ENCODE results near the gene DPP3.

Gene DPP3

DNA sequence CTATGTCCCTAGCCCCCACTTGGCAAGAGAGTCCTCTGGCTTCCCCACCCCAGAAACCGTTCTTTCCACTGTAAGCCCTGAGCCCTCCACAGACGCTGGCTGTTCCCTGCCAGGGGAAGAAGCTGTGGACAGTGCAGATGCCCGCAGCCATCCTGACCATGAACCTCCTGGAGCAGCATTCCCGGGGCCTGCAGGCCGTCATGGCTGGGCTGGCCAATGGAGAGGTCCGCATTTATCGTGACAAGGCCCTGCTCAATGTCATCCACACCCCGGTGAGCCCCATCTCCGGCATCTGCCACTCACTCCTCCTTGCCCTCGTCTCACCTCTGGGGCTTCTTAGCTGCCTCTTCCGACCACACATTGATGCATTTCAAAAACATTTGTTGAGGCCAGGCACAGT lies 43.4 kb downstream of the DPP3 start:
- Histone ChIP-seq H3K9ac (ENCODE audit: low read depth, low read length, poor library complexity) (no peak overlapping the region), H2BK15ac (ENCODE audit: low read length) (no peak overlapping the region), H2BK120ac (ENCODE audit: low read depth, low read length) (peak overlapping the region; percentile 31), H2BK12ac (ENCODE audit: low read length) (no peak overlapping the region), H3K79me1 (ENCODE audit: low read depth, low read length) (no peaks in the 10 kb centered on the region), H3K23ac (ENCODE audit: low read depth, low read length, poor library complexity) (peak overlapping the region; percentile 55), H3K27ac (replicated peaks; ENCODE audit: low read length) (no peak overlapping the region), H3K9me3 (replicated peaks in 1 of 2; ENCODE audit: control insufficient read depth in 2 of 2, insufficient read depth in 1 of 2, low read depth in 1 of 2, low read length in 2 of 2) (no peaks in the 10 kb centered on the region), H3K18ac (ENCODE audit: low read length) (no peak overlapping the region), H3K27me3 (ENCODE audit: control insufficient read depth in 3 of 3, insufficient read depth in 3 of 3, low read depth in 1 of 3, low read length in 3 of 3) (no peaks in the 10 kb centered on the region), H3K4me1 (ENCODE audit: control insufficient read depth in 2 of 2, insufficient read depth in 1 of 2, low read depth in 1 of 2, low read length in 2 of 2) (no peaks in the 10 kb centered on the region), H2BK5ac (ENCODE audit: low read length) (no peak overlapping the region), H3K4me3 (ENCODE audit: low read length in 2 of 2) (no peak overlapping the region), H3K14ac (ENCODE audit: low read length) (peak overlapping the region; percentile 38), H2AK5ac (ENCODE audit: low read depth, low read length) (no peak overlapping the region), H3K4me2 (ENCODE audit: insufficient read depth, low read length, poor library complexity, severe bottlenecking) (no peak overlapping the region), H4K91ac (ENCODE audit: low read depth, low read length, poor library complexity) (no peak overlapping the region), H2AFZ (ENCODE audit: low read length) (no peak overlapping the region), H4K8ac (ENCODE audit: low read depth, low read length) (no peak overlapping the region), H3K4ac (ENCODE audit: low read length) (no peak overlapping the region), H3K36me3 (replicated peaks in 1 of 2; ENCODE audit: control insufficient read depth in 2 of 2, insufficient read depth in 2 of 2, low read length in 2 of 2) (peaks cover 27 to 58% of the 10 kb centered on the region in 2 donors)
- WGBS, 2 donors (ENCODE audit: extremely low coverage in 2 of 2, insufficient read length in 2 of 2, insufficient replicate concordance in 1 of 2): no CpG with 5 or more reads among the region's 11 CpGs
- DNase-seq (ENCODE audit: low spot score): no peak

DNA sequence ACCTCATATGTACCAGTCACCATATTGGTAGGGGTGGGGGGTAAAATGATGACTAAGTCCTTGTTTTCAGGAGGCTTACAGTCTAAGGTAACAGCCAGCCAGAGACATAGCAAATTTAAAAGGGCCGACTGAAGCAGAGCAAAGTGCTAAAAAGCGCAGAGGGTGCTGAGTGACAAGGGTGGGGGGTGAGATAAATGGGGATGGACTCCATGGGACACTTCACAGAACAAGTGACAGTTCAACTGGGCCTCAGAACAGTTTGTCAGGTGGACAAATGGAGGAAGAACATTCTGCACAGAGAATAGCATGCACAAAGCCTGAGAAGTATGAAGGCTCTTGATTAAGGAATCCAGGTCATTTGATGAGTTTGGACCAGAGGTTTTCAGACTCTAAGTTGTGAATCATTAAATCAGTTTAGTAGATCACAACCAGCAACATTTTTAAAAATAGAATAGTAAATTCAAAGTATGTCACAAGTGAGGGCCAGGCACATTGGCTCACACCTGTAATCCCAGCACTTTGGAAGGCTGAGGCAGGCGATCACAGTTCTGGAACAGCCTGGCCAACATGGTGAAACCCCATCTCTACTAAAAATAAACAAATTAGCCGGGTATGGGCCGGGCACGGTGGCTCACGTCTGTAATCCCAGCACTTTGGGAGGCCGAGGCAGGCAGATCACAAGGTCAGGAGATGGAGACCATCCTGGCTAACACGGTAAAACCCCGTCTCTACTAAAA lies 44.2 kb downstream of the DPP3 start:
- H4K8ac ChIP-seq (ENCODE audit: low read depth, low read length): no peak overlapping the region
- no peak overlapping the region for H2AK5ac ChIP-seq (ENCODE audit: low read depth, low read length)
- no peak for DNase-seq (ENCODE audit: low spot score)
- H2BK15ac ChIP-seq (ENCODE audit: low read length): no peak overlapping the region
- no peak overlapping the region for H3K4me3 ChIP-seq (ENCODE audit: low read length in 2 of 2)
- WGBS, 2 donors (ENCODE audit: extremely low coverage in 2 of 2, insufficient read length in 2 of 2, insufficient replicate concordance in 1 of 2): no CpG with 5 or more reads among the region's 10 CpGs
- H3K36me3 ChIP-seq (replicated peaks in 1 of 2; ENCODE audit: control insufficient read depth in 2 of 2, insufficient read depth in 2 of 2, low read length in 2 of 2): peaks cover 27 to 50% of the 10 kb centered on the region in 2 donors
- no peak overlapping the region for H3K4me2 ChIP-seq (ENCODE audit: insufficient read depth, low read length, poor library complexity, severe bottlenecking)
- no peaks in the 10 kb centered on the region for H3K4me1 ChIP-seq (ENCODE audit: control insufficient read depth in 2 of 2, insufficient read depth in 1 of 2, low read depth in 1 of 2, low read length in 2 of 2)
- H3K79me1 ChIP-seq (ENCODE audit: low read depth, low read length): no peaks in the 10 kb centered on the region
- H4K91ac ChIP-seq (ENCODE audit: low read depth, low read length, poor library complexity): no peak overlapping the region
- H2BK12ac ChIP-seq (ENCODE audit: low read length): no peak overlapping the region
- H3K9me3 ChIP-seq (replicated peaks in 1 of 2; ENCODE audit: control insufficient read depth in 2 of 2, insufficient read depth in 1 of 2, low read depth in 1 of 2, low read length in 2 of 2): no peaks in the 10 kb centered on the region
- H2BK5ac ChIP-seq (ENCODE audit: low read length): no peak overlapping the region
- H3K27me3 ChIP-seq (ENCODE audit: control insufficient read depth in 3 of 3, insufficient read depth in 3 of 3, low read depth in 1 of 3, low read length in 3 of 3): no peaks in the 10 kb centered on the region
- no peak overlapping the region for H3K14ac ChIP-seq (ENCODE audit: low read length)
- H3K4ac ChIP-seq (ENCODE audit: low read length): no peak overlapping the region
- no peak overlapping the region for H2AFZ ChIP-seq (ENCODE audit: low read length)
- no peak overlapping the region for H2BK120ac ChIP-seq (ENCODE audit: low read depth, low read length)
- H3K9ac ChIP-seq (ENCODE audit: low read depth, low read length, poor library complexity): no peak overlapping the region
- H3K18ac ChIP-seq (ENCODE audit: low read length): no peak overlapping the region
- no peak overlapping the region for H3K23ac ChIP-seq (ENCODE audit: low read depth, low read length, poor library complexity)
- H3K27ac ChIP-seq (replicated peaks; ENCODE audit: low read length): no peak overlapping the region

DNA sequence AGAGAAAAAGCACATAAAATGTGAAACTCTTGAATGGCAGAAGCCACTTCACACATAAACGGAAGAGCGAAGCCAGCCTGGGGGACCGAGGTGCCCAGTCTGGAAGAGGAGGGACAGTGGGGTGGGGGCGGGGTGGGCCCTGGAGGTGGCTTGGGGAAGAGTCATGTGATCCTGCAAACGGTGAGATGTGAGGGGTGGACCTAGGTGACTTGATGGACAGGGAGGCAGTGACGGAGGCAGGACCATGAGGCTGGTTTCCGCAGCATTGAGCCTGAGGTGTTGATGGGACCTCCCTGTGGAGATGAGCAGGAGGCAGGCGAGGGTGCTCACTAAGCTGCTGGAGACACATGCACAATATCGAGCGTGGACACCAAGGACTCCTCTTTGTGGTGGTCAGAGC lies 48.8 kb downstream of the DPP3 start:
- no peaks in the 10 kb centered on the region for H3K4me1 ChIP-seq (ENCODE audit: control insufficient read depth in 2 of 2, insufficient read depth in 1 of 2, low read depth in 1 of 2, low read length in 2 of 2)
- peaks cover 3% of the 10 kb centered on the region for H3K79me1 ChIP-seq (ENCODE audit: low read depth, low read length)
- no peak overlapping the region for H3K9ac ChIP-seq (ENCODE audit: low read depth, low read length, poor library complexity)
- H3K23ac ChIP-seq (ENCODE audit: low read depth, low read length, poor library complexity): no peak overlapping the region
- no peak overlapping the region for H3K27ac ChIP-seq (replicated peaks; ENCODE audit: low read length)
- H3K4ac ChIP-seq (ENCODE audit: low read length): no peak overlapping the region
- no peak overlapping the region for H2AFZ ChIP-seq (ENCODE audit: low read length)
- H2BK5ac ChIP-seq (ENCODE audit: low read length): no peak overlapping the region
- DNase-seq (ENCODE audit: low spot score): no peak
- H2BK15ac ChIP-seq (ENCODE audit: low read length): no peak overlapping the region
- H3K18ac ChIP-seq (ENCODE audit: low read length): peak overlapping the region; percentile 57
- H3K14ac ChIP-seq (ENCODE audit: low read length): no peak overlapping the region
- no peak overlapping the region for H2BK120ac ChIP-seq (ENCODE audit: low read depth, low read length)
- no peak overlapping the region for H3K4me2 ChIP-seq (ENCODE audit: insufficient read depth, low read length, poor library complexity, severe bottlenecking)
- H2BK12ac ChIP-seq (ENCODE audit: low read length): no peak overlapping the region
- peaks cover 20 to 28% of the 10 kb centered on the region in 2 donors for H3K36me3 ChIP-seq (replicated peaks in 1 of 2; ENCODE audit: control insufficient read depth in 2 of 2, insufficient read depth in 2 of 2, low read length in 2 of 2)
- H3K9me3 ChIP-seq (replicated peaks in 1 of 2; ENCODE audit: control insufficient read depth in 2 of 2, insufficient read depth in 1 of 2, low read depth in 1 of 2, low read length in 2 of 2): no peaks in the 10 kb centered on the region
- H4K8ac ChIP-seq (ENCODE audit: low read depth, low read length): peak overlapping the region; percentile 72
- no peaks in the 10 kb centered on the region for H3K27me3 ChIP-seq (ENCODE audit: control insufficient read depth in 3 of 3, insufficient read depth in 3 of 3, low read depth in 1 of 3, low read length in 3 of 3)
- no peak overlapping the region for H4K91ac ChIP-seq (ENCODE audit: low read depth, low read length, poor library complexity)
- WGBS, 2 donors (ENCODE audit: extremely low coverage in 2 of 2, insufficient read length in 2 of 2, insufficient replicate concordance in 1 of 2): no CpG with 5 or more reads among the region's 10 CpGs
- no peak overlapping the region for H2AK5ac ChIP-seq (ENCODE audit: low read depth, low read length)
- no peak overlapping the region for H3K4me3 ChIP-seq (ENCODE audit: low read length in 2 of 2)

DNA sequence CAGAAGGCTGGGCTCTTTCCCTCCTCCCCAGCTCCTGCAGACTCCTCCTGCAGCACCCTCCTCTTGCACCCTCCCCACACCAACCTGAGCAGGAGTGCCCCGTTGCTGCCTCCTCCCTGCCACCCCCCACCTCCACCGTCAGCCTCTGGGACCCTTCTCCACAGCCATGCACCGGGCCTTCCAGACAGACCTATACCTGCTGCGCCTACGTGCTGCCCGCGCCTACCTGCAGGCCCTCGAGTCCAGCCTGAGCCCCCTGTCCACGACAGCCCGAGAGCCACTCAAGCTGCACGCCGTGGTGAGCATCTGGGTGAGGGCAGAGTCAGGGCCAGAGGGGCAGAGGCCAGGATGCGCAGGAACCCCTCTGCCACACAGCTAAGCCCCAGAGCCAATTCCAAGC lies 49.4 kb downstream of the DPP3 start:
- Histone ChIP-seq H2AFZ (ENCODE audit: low read length) (no peak overlapping the region), H2BK12ac (ENCODE audit: low read length) (no peak overlapping the region), H3K14ac (ENCODE audit: low read length) (no peak overlapping the region), H2BK120ac (ENCODE audit: low read depth, low read length) (no peak overlapping the region), H3K9me3 (replicated peaks in 1 of 2; ENCODE audit: control insufficient read depth in 2 of 2, insufficient read depth in 1 of 2, low read depth in 1 of 2, low read length in 2 of 2) (no peaks in the 10 kb centered on the region), H3K18ac (ENCODE audit: low read length) (no peak overlapping the region), H3K79me1 (ENCODE audit: low read depth, low read length) (peaks cover 3% of the 10 kb centered on the region), H3K23ac (ENCODE audit: low read depth, low read length, poor library complexity) (no peak overlapping the region), H4K8ac (ENCODE audit: low read depth, low read length) (peak overlapping the region; percentile 48), H3K4ac (ENCODE audit: low read length) (peak overlapping the region; percentile 27), H3K4me2 (ENCODE audit: insufficient read depth, low read length, poor library complexity, severe bottlenecking) (no peak overlapping the region), H4K91ac (ENCODE audit: low read depth, low read length, poor library complexity) (no peak overlapping the region), H3K36me3 (replicated peaks in 1 of 2; ENCODE audit: control insufficient read depth in 2 of 2, insufficient read depth in 2 of 2, low read length in 2 of 2) (peaks cover 18 to 28% of the 10 kb centered on the region in 2 donors), H2AK5ac (ENCODE audit: low read depth, low read length) (no peak overlapping the region), H3K27me3 (ENCODE audit: control insufficient read depth in 3 of 3, insufficient read depth in 3 of 3, low read depth in 1 of 3, low read length in 3 of 3) (no peaks in the 10 kb centered on the region), H2BK5ac (ENCODE audit: low read length) (no peak overlapping the region), H3K9ac (ENCODE audit: low read depth, low read length, poor library complexity) (no peak overlapping the region), H3K27ac (replicated peaks; ENCODE audit: low read length) (no peak overlapping the region), H2BK15ac (ENCODE audit: low read length) (no peak overlapping the region), H3K4me3 (ENCODE audit: low read length in 2 of 2) (no peak overlapping the region), H3K4me1 (ENCODE audit: control insufficient read depth in 2 of 2, insufficient read depth in 1 of 2, low read depth in 1 of 2, low read length in 2 of 2) (no peaks in the 10 kb centered on the region)
- no CpG with 5 or more reads among the region's 13 CpGs for WGBS, 2 donors (ENCODE audit: extremely low coverage in 2 of 2, insufficient read length in 2 of 2, insufficient replicate concordance in 1 of 2)
- no peak for DNase-seq (ENCODE audit: low spot score)
